IMR-90 (cell line): ENCODE measurements around the gene NAALAD2. TPM values are rescaled to one million over a fixed set of nuclear protein-coding genes. Genes with fewer than 3 reads are reported as not detected.

Experiments used
- ATAC-seq: fragments of 200-7000 bp; cut with Tn5 transposase; 2 replicates; pipeline ENCODE4 v1.9.1; 2020; ENCODE audit warnings: low read depth, mild to moderate bottlenecking, moderate library complexity
- BruUV-seq: library from RNA; stranded (reverse); fragments of 400-500 nt; replicated peaks from 2 replicates; lab custom pipeline; 2021; lab: Mats Ljungman, UMichigan
- CTCF ChIA-PET: fragments of 300-600 bp; formaldehyde crosslinking; extraction: SDS; loops from one replicate; lab custom pipeline; 2021; ENCODE audit warnings: antibody characterized with exemption; lab: Yijun Ruan, JAX
- POLR2A ChIA-PET: fragments of 300-600 bp; sonication (Branson Sonifier 250); formaldehyde crosslinking; loops from one replicate; lab custom pipeline; 2022; ENCODE audit warnings: antibody characterized with exemption; ENCODE audit not compliant: unreplicated experiment; lab: Charles Lee
- DNase-seq: peaks from one replicate; pipeline ENCODE4 v3.0.0; 2013
- H2AFZ ChIP-seq: replicated peaks from 2 replicates; pipeline ENCODE3; 2013; ENCODE audit warnings: low read length, mild to moderate bottlenecking; ENCODE audit not compliant: poor library complexity
- H2AK5ac ChIP-seq: 2 replicates; pipeline ENCODE4 v1.6.1; 2013; ENCODE audit warnings: low read depth, low read length, inconsistent platforms
- H2AK9ac ChIP-seq: replicated peaks from 2 replicates; pipeline ENCODE3; 2013; ENCODE audit warnings: mild to moderate bottlenecking, low read depth, low read length, moderate library complexity; ENCODE audit not compliant: poor library complexity
- H2BK120ac ChIP-seq: 2 replicates; pipeline ENCODE4 v1.6.1; 2013; ENCODE audit warnings: low read depth, low read length, inconsistent platforms
- H2BK15ac ChIP-seq: 3 replicates; pipeline ENCODE4 v1.6.1; 2013; ENCODE audit warnings: low read depth, low read length, inconsistent platforms
- H2BK20ac ChIP-seq: 2 replicates; pipeline ENCODE4 v1.6.1; 2013; ENCODE audit warnings: low read depth, mild to moderate bottlenecking, inconsistent platforms, low read length, moderate library complexity
- H2BK5ac ChIP-seq: 2 replicates; pipeline ENCODE4 v1.6.1; 2013; ENCODE audit warnings: mild to moderate bottlenecking, low read depth, low read length, inconsistent platforms; ENCODE audit not compliant: poor library complexity, severe bottlenecking
- H3K14ac ChIP-seq: replicated peaks from 2 replicates; pipeline ENCODE4 v1.6.1; 2013; ENCODE audit warnings: low read depth, low read length, inconsistent platforms
- H3K18ac ChIP-seq: 2 replicates; pipeline ENCODE4 v1.6.1; 2013; ENCODE audit warnings: low read depth, low read length, control low read depth
- H3K23ac ChIP-seq: 2 replicates; pipeline ENCODE4 v1.6.1; 2013; ENCODE audit warnings: low read depth, low read length, inconsistent platforms
- H3K27ac ChIP-seq: 2 replicates; pipeline ENCODE4 v1.5.1; 2013; ENCODE audit warnings: mild to moderate bottlenecking, control low read depth, low read length; ENCODE audit not compliant: insufficient read depth
- H3K27me3 ChIP-seq: 2 replicates; pipeline ENCODE4 v1.6.1; 2013; ENCODE audit warnings: low read length; ENCODE audit not compliant: control insufficient read depth, insufficient read depth
- H3K36me3 ChIP-seq: 2 replicates; pipeline ENCODE4 v1.6.1; 2013; ENCODE audit warnings: low read length, mixed read lengths; ENCODE audit not compliant: control insufficient read depth, insufficient read depth
- H3K4ac ChIP-seq: 2 replicates; pipeline ENCODE4 v1.6.1; 2013; ENCODE audit warnings: low read depth, low read length, inconsistent platforms
- H3K4me1 ChIP-seq: 2 replicates; pipeline ENCODE4 v1.6.1; 2013; ENCODE audit warnings: low read length, mixed read lengths; ENCODE audit not compliant: control insufficient read depth, insufficient read depth
- H3K4me2 ChIP-seq: 2 replicates; pipeline ENCODE4 v1.6.1; 2013; ENCODE audit warnings: low read depth, mild to moderate bottlenecking, control low read depth, low read length, moderate library complexity
- H3K4me3 ChIP-seq: 2 replicates; pipeline ENCODE4 v1.5.1; 2013; ENCODE audit warnings: low read depth, mild to moderate bottlenecking, control low read depth, low read length, moderate library complexity; ENCODE audit not compliant: insufficient read depth
- H3K56ac ChIP-seq: 2 replicates; pipeline ENCODE4 v1.6.1; 2013; ENCODE audit warnings: low read length, inconsistent platforms; ENCODE audit not compliant: insufficient read depth; ENCODE audit errors: extremely low read depth
- H3K79me1 ChIP-seq, 2 experiments: 2 replicates each; pipeline ENCODE4 v1.6.1; 2013; ENCODE audit warnings: low read length in 2 of 2, inconsistent platforms in 1 of 2, low read depth in 1 of 2
- H3K9ac ChIP-seq: 2 replicates; pipeline ENCODE4 v1.6.1; 2013; ENCODE audit warnings: low read depth, low read length, control low read depth
- H3K9me1 ChIP-seq: 2 replicates; pipeline ENCODE4 v1.6.1; 2013; ENCODE audit warnings: low read length, inconsistent platforms; ENCODE audit not compliant: insufficient read depth
- H3K9me3 ChIP-seq: 2 replicates; pipeline ENCODE4 v1.6.1; 2013; ENCODE audit warnings: low read length; ENCODE audit not compliant: control insufficient read depth, insufficient read depth
- H4K20me1 ChIP-seq: 2 replicates; pipeline ENCODE4 v1.6.1; 2013; ENCODE audit warnings: low read length, inconsistent platforms; ENCODE audit not compliant: insufficient read depth
- H4K5ac ChIP-seq: 2 replicates; pipeline ENCODE4 v1.6.1; 2013; ENCODE audit warnings: mild to moderate bottlenecking, low read depth, low read length, control low read depth
- H4K8ac ChIP-seq, 2 experiments: 2 replicates each; pipeline ENCODE4 v1.6.1; 2013; ENCODE audit warnings: low read depth in 2 of 2, low read length in 2 of 2, control low read depth in 1 of 2, inconsistent platforms in 1 of 2
- H4K91ac ChIP-seq: 2 replicates; pipeline ENCODE4 v1.6.1; 2013; ENCODE audit warnings: low read depth, low read length, inconsistent platforms; ENCODE audit not compliant: insufficient read depth
- CEBPB ChIP-seq: IDR thresholded peaks from 2 replicates; pipeline ENCODE4 v1.6.1; 2012; ENCODE audit warnings: low read depth, low read length, improper control_type of control experiment
- CTCF ChIP-seq: conservative IDR thresholded peaks from 2 replicates; pipeline ENCODE4 v1.5.1; 2012; ENCODE audit warnings: mild to moderate bottlenecking, low read depth, low read length, improper control_type of control experiment
- RFX5 ChIP-seq: IDR thresholded peaks from 2 replicates; pipeline ENCODE4 v1.8.0; 2012; ENCODE audit warnings: low read depth, mild to moderate bottlenecking, low read length, moderate library complexity
- USF2 ChIP-seq: fragments of 150-350 bp; IDR thresholded peaks from 2 replicates; pipeline ENCODE4 v1.6.1; 2017; ENCODE audit warnings: mild to moderate bottlenecking, antibody characterized with exemption, low read length, low read depth
- WGBS, 2 experiments: methylation state at CpG; one replicate each; pipeline versions ENCODE4 v1.1.5 to v1.1.7; 2013; ENCODE audit warnings: missing lambda C conversion rate in 2 of 2; ENCODE audit not compliant: insufficient read length in 1 of 2; ENCODE audit errors: extremely low coverage in 2 of 2; 5-methylcytosine and 5-hydroxymethylcytosine counted together
- dilution Hi-C: fragments of 300-500 bp; cut with HindIII; formaldehyde crosslinking; loops from one replicate; pipeline ENCODE4 v1.14.3; 2018; ENCODE audit warnings: low sequenced_read_pairs; ENCODE audit not compliant: unreplicated experiment
- in situ Hi-C: fragments of 300-500 bp; cut with MboI; formaldehyde crosslinking; loops from 3 replicates; pipeline ENCODE4 v1.14.3; 2019; ENCODE audit warnings: low sequenced_read_pairs, inconsistent platforms, mixed read lengths
- intact Hi-C: fragments of 100-400 bp; cut with micrococcal nuclease; formaldehyde crosslinking; loops from 2 replicates; pipeline ENCODE4 v1.10.0; 2022
- polyA plus RNA-seq, 3 experiments: library from polyadenylated mRNA; depleted of rRNA; stranded (reverse); fragments of >200 nt; gene quantifications; 2 replicates each; pipeline ENCODE4 v1.2.3, GENCODE V29; 2012; ENCODE audit warnings: low replicate concordance in 1 of 3
- total RNA-seq: library from RNA; depleted of rRNA; stranded (reverse); fragments of >200 nt; gene quantifications from 2 replicates; pipeline ENCODE4 v1.2.3, GENCODE V29; 2012

NAALAD2 gene
- total and polyA plus RNA-seq, 2 of the 4 experiments (the other 2 are of a cell fraction): under 0.01 to 0.09 TPM

- no peak overlapping the region for H3K4me3 ChIP-seq
- no peak overlapping the region for H3K4me2 ChIP-seq
- H2BK15ac ChIP-seq: no peak overlapping the region
- H3K23ac ChIP-seq: no peak overlapping the region
- H3K18ac ChIP-seq: no peak overlapping the region
- no peak overlapping the region for H4K5ac ChIP-seq
- H3K56ac ChIP-seq: no peak overlapping the region
- POLR2A ChIA-PET: interaction anchor here (0.6 kb wide), 1 partner anchor 735 kb away, joined by 3 read pairs; no protein-coding TSS in a partner anchor
- in situ Hi-C loops (no loop called here), dilution Hi-C loops (no loop called here), intact Hi-C loops (no loop called here)
- CTCF ChIA-PET: no interaction called here
- no peak overlapping the region for H2BK20ac ChIP-seq
- no peak overlapping the region for H4K8ac ChIP-seq
- no peak overlapping the region for H2AFZ ChIP-seq
- H3K4me1 ChIP-seq: no peaks in the 10 kb centered on the region
- no peaks in the 10 kb centered on the region for H3K27me3 ChIP-seq
- H3K9me3 ChIP-seq: no peaks in the 10 kb centered on the region
- no peak for ATAC-seq
- no peak for DNase-seq
- H3K9me1 ChIP-seq: no peaks in the 10 kb centered on the region
- WGBS, 2 experiments: no CpG with 5 or more reads among the region's 4 CpGs
- H4K91ac ChIP-seq: no peak overlapping the region
- no peak overlapping the region for H3K27ac ChIP-seq
- no peak overlapping the region for H3K9ac ChIP-seq
- no TSS peak for BruUV-seq
- no peak overlapping the region for H2AK9ac ChIP-seq
- no peaks in the 10 kb centered on the region for H3K36me3 ChIP-seq
- no peaks in the 10 kb centered on the region for H3K79me1 ChIP-seq
- no peak overlapping the region for H3K14ac ChIP-seq
- no peak for TF ChIP-seq USF2
- no peak for TF ChIP-seq CEBPB
- TF ChIP-seq RFX5: no peak
- TF ChIP-seq CTCF: no peak
- H2BK120ac ChIP-seq: no peak overlapping the region
- no peak overlapping the region for H3K4ac ChIP-seq
- no peaks in the 10 kb centered on the region for H4K20me1 ChIP-seq
- no peak overlapping the region for H2AK5ac ChIP-seq
- no peak overlapping the region for H2BK5ac ChIP-seq
Observed at GRCh38 chr11:90235526-90235925, 101.1 kb downstream of the NAALAD2 start.
